ENCODE results near the gene DAP. TPM values are rescaled to one million over a fixed set of nuclear protein-coding genes. Genes with fewer than 3 reads are reported as not detected.

Gene DAP
- total RNA-seq, 4 donors from 2014 or later, result 2.4 to 11.7 (median 3.6) TPM

DNA sequence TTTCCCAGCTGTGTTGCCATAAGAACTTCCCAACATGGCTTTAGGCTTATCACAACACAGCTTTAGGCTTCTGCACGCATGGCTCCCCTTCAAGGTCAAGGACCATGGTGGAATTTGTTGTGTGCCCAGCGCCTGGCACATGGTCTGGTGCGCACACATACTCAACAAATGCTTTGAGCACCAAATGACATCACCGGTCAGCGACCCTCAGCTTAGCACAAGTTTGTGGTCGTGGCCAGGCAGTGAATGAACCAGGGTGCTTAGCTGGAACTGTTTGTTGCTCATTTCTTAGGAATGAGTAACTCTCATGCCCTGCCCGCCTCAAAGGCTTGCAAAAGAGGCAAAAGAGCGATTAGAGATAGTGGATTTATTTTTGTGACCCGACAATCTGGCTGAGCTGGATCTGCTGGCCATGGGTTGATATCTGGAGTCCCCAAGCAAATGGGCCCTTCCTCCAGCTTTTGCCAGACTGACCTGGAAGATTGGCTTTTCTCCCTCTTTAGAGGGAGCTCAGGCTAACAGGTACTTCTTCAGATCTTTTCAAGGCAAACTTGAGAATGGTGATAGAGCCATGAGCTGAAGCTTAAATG is 58.9 kb downstream of the DAP start:
- intact Hi-C loops (cut with DNase I; ENCODE audit: low total_unique reads), result no loop called here
- H3K4me3 ChIP-seq, result no peak overlapping the region
- in situ Hi-C loops (cut with MboI; ENCODE audit: low sequenced_read_pairs in 4 of 4), result no loop called here
- H3K36me3 ChIP-seq, result no peaks in the 10 kb centered on the region
- H3K27ac ChIP-seq, result no peak overlapping the region
- no peaks in the 10 kb centered on the region for H3K9me3 ChIP-seq
- ATAC-seq, result no peak
- TF ChIP-seq, protein P1, sequence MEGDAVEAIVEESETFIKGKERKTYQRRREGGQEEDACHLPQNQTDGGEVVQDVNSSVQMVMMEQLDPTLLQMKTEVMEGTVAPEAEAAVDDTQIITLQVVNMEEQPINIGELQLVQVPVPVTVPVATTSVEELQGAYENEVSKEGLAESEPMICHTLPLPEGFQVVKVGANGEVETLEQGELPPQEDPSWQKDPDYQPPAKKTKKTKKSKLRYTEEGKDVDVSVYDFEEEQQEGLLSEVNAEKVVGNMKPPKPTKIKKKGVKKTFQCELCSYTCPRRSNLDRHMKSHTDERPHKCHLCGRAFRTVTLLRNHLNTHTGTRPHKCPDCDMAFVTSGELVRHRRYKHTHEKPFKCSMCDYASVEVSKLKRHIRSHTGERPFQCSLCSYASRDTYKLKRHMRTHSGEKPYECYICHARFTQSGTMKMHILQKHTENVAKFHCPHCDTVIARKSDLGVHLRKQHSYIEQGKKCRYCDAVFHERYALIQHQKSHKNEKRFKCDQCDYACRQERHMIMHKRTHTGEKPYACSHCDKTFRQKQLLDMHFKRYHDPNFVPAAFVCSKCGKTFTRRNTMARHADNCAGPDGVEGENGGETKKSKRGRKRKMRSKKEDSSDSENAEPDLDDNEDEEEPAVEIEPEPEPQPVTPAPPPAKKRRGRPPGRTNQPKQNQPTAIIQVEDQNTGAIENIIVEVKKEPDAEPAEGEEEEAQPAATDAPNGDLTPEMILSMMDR (IDR thresholded peaks at IDR 0.05 in 4 of 5, conservative IDR thresholded peaks at IDR 0.05 in 1 of 5), result no peak
- no peak for TF ChIP-seq POLR2A (IDR thresholded peaks at IDR 0.05)
- peaks cover 0 to 2% of the 10 kb centered on the region in 2 donors for H3K4me1 ChIP-seq
- H3K27me3 ChIP-seq, result no peaks in the 10 kb centered on the region
- no peak for DNase-seq

DNA sequence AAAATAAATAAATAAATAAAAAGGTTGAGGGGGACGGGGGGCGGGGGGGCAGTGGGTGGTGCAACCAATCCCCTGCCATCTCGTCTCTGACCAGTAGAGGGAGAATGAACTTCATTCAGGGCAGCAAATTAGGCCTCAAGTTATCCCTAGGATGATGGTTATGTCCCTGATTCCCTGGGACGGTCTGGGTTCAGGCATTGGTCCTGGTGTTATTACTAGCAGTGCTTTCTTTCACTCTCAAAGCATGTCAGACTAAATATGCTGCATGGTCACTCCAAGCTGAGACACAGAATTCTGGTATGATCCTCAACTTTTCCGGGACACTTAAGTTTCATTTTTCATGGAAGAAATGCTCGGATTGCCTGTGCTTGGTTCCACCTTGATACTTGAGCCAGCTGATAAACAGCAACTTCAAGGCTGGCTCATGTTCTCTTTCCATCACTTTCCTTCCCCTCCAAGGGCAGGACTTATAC is 59.4 kb downstream of the DAP start:
- H3K27me3 ChIP-seq, result no peaks in the 10 kb centered on the region
- intact Hi-C loops (cut with DNase I; ENCODE audit: low total_unique reads) (no loop called here), in situ Hi-C loops (cut with MboI; ENCODE audit: low sequenced_read_pairs in 4 of 4) (no loop called here)
- no peaks in the 10 kb centered on the region for H3K36me3 ChIP-seq
- DNase-seq (no peak), ATAC-seq (no peak)
- peaks cover 0 to 2% of the 10 kb centered on the region in 2 donors for H3K4me1 ChIP-seq
- no peak overlapping the region for H3K27ac ChIP-seq
- no peak for TF ChIP-seq POLR2A (IDR thresholded peaks at IDR 0.05)
- TF ChIP-seq, protein P1 (IDR thresholded peaks at IDR 0.05 in 4 of 5, conservative IDR thresholded peaks at IDR 0.05 in 1 of 5), result peak in 2 of 5 experiments; percentile 48 to 52
- H3K4me3 ChIP-seq, result no peak overlapping the region
- no peaks in the 10 kb centered on the region for H3K9me3 ChIP-seq

DNA sequence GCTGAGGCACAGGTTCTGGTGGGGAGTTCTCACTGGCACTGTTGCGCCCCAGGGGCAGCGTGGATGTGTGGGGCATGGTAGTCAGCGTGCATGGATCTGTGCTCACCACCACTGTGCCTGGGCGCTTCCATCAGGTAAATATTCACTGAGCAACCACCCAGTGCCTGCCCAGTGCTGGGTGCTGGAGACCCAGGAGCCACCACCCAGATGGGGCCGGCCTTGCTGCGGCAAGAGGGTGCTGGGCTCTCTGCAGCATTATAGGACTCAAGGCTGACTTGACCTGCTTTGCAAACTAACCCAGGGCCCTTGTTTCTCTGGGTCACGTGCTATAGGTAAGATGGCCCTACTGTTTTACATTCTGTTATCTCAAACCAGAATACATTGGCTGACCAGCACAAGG is 60.5 kb downstream of the DAP start:
- Histone ChIP-seq H3K36me3 (no peaks in the 10 kb centered on the region), H3K27me3 (no peaks in the 10 kb centered on the region), H3K4me3 (no peak overlapping the region), H3K9me3 (no peaks in the 10 kb centered on the region), H3K4me1 (peaks cover 0 to 2% of the 10 kb centered on the region in 2 donors), H3K27ac (no peak overlapping the region)
- no peak for ATAC-seq
- no peak for DNase-seq
- intact Hi-C loops (cut with DNase I; ENCODE audit: low total_unique reads) (no loop called here), in situ Hi-C loops (cut with MboI; ENCODE audit: low sequenced_read_pairs in 4 of 4) (no loop called here)
- TF ChIP-seq, protein P1 (IDR thresholded peaks at IDR 0.05 in 4 of 5, conservative IDR thresholded peaks at IDR 0.05 in 1 of 5), result no peak
- TF ChIP-seq POLR2A (IDR thresholded peaks at IDR 0.05), result no peak

DNA sequence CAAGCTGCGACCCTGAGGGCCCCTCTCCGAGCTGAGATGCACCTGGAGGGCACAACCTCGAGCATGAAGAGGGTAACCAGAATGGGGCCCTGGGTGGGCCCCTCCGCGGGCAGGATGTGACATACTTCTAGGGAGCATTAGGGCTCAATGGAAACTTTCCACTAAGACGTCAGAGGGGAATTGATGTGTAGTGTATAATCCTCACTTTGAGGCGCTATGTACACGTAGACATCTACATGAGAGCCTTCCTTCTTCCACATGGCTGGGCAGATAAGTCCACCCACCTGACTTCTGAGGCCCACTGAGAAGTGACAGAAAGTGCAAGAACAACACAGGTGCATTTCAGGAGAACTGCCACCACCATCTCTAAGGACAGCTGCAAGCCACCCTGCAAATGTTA is 61.0 kb downstream of the DAP start:
- intact Hi-C loops (cut with DNase I; ENCODE audit: low total_unique reads) (loop anchor here (10.0 kb wide), 1 partner anchor 1325 kb away; no protein-coding TSS in a partner anchor), in situ Hi-C loops (cut with MboI; ENCODE audit: low sequenced_read_pairs in 4 of 4) (no loop called here)
- H3K4me1 ChIP-seq, result peaks cover 2 to 4% of the 10 kb centered on the region in 2 donors

More for the DNA sequence above, 61.0 kb downstream of the DAP start:
- Histone ChIP-seq H3K27ac (no peak overlapping the region), H3K27me3 (no peaks in the 10 kb centered on the region), H3K4me3 (no peak overlapping the region), H3K36me3 (no peaks in the 10 kb centered on the region), H3K9me3 (no peaks in the 10 kb centered on the region)
- ATAC-seq (no peak), DNase-seq (no peak)
- TF ChIP-seq, protein P1 (IDR thresholded peaks at IDR 0.05 in 4 of 5, conservative IDR thresholded peaks at IDR 0.05 in 1 of 5), result no peak
- no peak for TF ChIP-seq POLR2A (IDR thresholded peaks at IDR 0.05)
